Measurements from ENCODE around the gene THSD7B.
"Not testable (repeated sequence)": the region's sequence is repeated elsewhere in the genome, so short reads cannot be mapped to it uniquely, and the experiment has no call there.

Gene THSD7B

DNA sequence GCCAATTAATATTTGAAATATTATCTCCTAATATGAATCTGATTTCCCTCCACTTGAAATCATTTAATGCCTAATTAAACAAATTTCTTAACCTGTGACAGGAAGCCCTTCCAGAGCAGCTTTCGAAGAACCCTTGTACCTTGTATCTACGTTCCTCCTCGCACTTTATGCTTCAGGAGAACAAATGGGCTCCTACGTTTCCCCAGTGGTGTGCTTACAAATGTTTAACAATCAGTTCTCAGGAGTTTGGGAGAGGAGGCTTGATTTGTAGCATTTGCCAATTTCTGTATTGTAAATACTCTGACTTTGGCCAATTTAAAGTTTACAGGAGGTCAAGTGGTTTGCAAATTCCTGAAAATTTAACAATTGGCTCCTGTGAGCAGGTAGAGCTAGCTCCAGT, 327.8 kb downstream of the THSD7B start:
- Histone ChIP-seq H3K27me3 (ENCODE audit: control insufficient read depth, low read length) (no peaks in the 10 kb centered on the region), H3K27ac (ENCODE audit: low read depth, low read length) (no peak overlapping the region), H3K9me3 (ENCODE audit: control insufficient read depth, insufficient read depth, low read length) (no peaks in the 10 kb centered on the region), H3K4me2 (ENCODE audit: low read length) (no peak overlapping the region), H3F3A (ENCODE audit: control insufficient read depth, insufficient read depth) (no peaks in the 10 kb centered on the region), H3K9me2 (replicated peaks; ENCODE audit: control insufficient read depth, low read length) (no peaks in the 10 kb centered on the region), H3K79me2 (ENCODE audit: control insufficient read depth, low read length) (no peaks in the 10 kb centered on the region), H3K36me3 (ENCODE audit: control insufficient read depth, low read length) (no peaks in the 10 kb centered on the region), H3K4me1 (ENCODE audit: control insufficient read depth, low read length) (no peaks in the 10 kb centered on the region), H4K20me1 (ENCODE audit: control insufficient read depth, insufficient read depth, low read depth, low read length) (no peaks in the 10 kb centered on the region), H3K4me3 (ENCODE audit: low read length) (no peak overlapping the region)
- no peak for TF ChIP-seq EZH2phosphoT487 (IDR thresholded peaks at IDR 0.05; ENCODE audit: borderline replicate concordance, low read length)
- TF ChIP-seq, protein P1, sequence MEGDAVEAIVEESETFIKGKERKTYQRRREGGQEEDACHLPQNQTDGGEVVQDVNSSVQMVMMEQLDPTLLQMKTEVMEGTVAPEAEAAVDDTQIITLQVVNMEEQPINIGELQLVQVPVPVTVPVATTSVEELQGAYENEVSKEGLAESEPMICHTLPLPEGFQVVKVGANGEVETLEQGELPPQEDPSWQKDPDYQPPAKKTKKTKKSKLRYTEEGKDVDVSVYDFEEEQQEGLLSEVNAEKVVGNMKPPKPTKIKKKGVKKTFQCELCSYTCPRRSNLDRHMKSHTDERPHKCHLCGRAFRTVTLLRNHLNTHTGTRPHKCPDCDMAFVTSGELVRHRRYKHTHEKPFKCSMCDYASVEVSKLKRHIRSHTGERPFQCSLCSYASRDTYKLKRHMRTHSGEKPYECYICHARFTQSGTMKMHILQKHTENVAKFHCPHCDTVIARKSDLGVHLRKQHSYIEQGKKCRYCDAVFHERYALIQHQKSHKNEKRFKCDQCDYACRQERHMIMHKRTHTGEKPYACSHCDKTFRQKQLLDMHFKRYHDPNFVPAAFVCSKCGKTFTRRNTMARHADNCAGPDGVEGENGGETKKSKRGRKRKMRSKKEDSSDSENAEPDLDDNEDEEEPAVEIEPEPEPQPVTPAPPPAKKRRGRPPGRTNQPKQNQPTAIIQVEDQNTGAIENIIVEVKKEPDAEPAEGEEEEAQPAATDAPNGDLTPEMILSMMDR (IDR thresholded peaks at IDR 0.05; ENCODE audit: low read depth, low read length, poor library complexity, severe bottlenecking), result no peak

DNA sequence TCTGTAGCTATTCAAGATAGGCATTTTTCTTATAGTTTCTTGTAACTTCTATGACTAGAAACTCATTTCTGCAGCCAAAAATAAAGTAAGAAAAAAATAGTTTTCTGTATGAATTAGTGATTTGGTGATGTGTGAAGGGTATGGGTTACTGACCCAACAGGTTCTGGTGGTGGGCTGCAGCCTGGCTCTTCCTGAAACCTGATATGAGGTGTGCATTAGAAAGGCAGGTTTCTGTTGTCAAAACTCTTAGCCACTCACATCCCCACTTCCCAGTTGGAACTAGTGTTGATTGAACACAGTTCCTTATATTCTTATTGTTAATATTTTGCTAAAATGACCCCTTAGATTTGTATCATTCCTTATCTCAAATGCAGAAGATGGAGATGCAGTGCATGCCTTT, 330.8 kb downstream of the THSD7B start:
- Histone ChIP-seq H3K4me2 (ENCODE audit: low read length) (no peak overlapping the region), H3K36me3 (ENCODE audit: control insufficient read depth, low read length) (no peaks in the 10 kb centered on the region), H3K9me3 (ENCODE audit: control insufficient read depth, insufficient read depth, low read length) (no peaks in the 10 kb centered on the region), H3K27me3 (ENCODE audit: control insufficient read depth, low read length) (no peaks in the 10 kb centered on the region), H3K27ac (ENCODE audit: low read depth, low read length) (no peak overlapping the region), H3K4me3 (ENCODE audit: low read length) (no peak overlapping the region), H3K4me1 (ENCODE audit: control insufficient read depth, low read length) (no peaks in the 10 kb centered on the region), H4K20me1 (ENCODE audit: control insufficient read depth, insufficient read depth, low read depth, low read length) (no peaks in the 10 kb centered on the region), H3F3A (ENCODE audit: control insufficient read depth, insufficient read depth) (no peaks in the 10 kb centered on the region), H3K79me2 (ENCODE audit: control insufficient read depth, low read length) (no peaks in the 10 kb centered on the region), H3K9me2 (replicated peaks; ENCODE audit: control insufficient read depth, low read length) (no peaks in the 10 kb centered on the region)
- TF ChIP-seq EZH2phosphoT487 (IDR thresholded peaks at IDR 0.05; ENCODE audit: borderline replicate concordance, low read length), result no peak
- TF ChIP-seq, protein P1 (IDR thresholded peaks at IDR 0.05; ENCODE audit: low read depth, low read length, poor library complexity, severe bottlenecking), result no peak

DNA sequence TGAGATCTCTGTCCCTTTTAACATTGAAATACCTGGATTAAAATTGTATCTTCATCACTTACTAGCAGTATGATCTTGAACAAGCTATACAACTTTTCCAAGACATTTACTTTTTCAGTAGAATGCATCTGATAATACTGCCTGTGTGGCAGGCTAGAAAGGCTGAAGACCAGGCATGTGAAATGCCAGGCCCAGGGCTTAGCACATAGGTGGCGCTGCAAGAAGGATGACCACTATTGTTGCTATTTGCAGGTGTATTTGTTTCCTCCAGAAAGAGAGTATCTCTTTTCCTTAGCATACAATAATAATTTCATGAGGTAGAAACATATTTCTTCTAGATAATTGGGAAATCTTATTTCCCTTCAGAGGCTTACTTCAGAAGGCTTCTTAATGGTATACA, 331.3 kb downstream of the THSD7B start:
- H3F3A ChIP-seq (ENCODE audit: control insufficient read depth, insufficient read depth), result no peaks in the 10 kb centered on the region
- no peak overlapping the region for H3K4me2 ChIP-seq (ENCODE audit: low read length)
- no peaks in the 10 kb centered on the region for H3K9me2 ChIP-seq (replicated peaks; ENCODE audit: control insufficient read depth, low read length)
- no peaks in the 10 kb centered on the region for H3K36me3 ChIP-seq (ENCODE audit: control insufficient read depth, low read length)
- no peaks in the 10 kb centered on the region for H4K20me1 ChIP-seq (ENCODE audit: control insufficient read depth, insufficient read depth, low read depth, low read length)
- H3K79me2 ChIP-seq (ENCODE audit: control insufficient read depth, low read length), result no peaks in the 10 kb centered on the region
- no peak overlapping the region for H3K27ac ChIP-seq (ENCODE audit: low read depth, low read length)
- no peaks in the 10 kb centered on the region for H3K9me3 ChIP-seq (ENCODE audit: control insufficient read depth, insufficient read depth, low read length)
- no peaks in the 10 kb centered on the region for H3K4me1 ChIP-seq (ENCODE audit: control insufficient read depth, low read length)
- TF ChIP-seq, protein P1 (IDR thresholded peaks at IDR 0.05; ENCODE audit: low read depth, low read length, poor library complexity, severe bottlenecking), result peak; percentile 32
- TF ChIP-seq EZH2phosphoT487 (IDR thresholded peaks at IDR 0.05; ENCODE audit: borderline replicate concordance, low read length), result no peak
- no peak overlapping the region for H3K4me3 ChIP-seq (ENCODE audit: low read length)
- H3K27me3 ChIP-seq (ENCODE audit: control insufficient read depth, low read length), result no peaks in the 10 kb centered on the region

DNA sequence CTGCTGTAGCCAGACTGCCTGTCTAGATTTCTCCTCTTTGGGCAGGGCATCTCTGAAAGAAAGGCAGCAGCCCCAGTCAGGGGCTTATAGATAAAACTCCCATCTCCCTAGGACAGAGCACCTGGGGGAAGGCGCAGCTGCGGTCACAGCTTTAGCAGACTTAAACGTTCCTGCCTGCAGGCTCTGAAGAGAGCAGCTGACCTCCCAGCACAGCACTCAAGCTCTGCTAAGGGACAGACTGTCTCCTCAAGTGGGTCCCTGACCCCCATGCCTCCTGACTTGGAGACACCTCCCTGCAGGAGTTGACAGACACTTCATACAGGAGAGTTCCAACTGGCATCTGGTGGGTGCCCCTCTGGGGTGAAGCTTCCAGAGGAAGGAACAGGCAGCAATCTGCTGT, 336.5 kb downstream of the THSD7B start:
- H3F3A ChIP-seq (ENCODE audit: control insufficient read depth, insufficient read depth); H3K9me2 ChIP-seq (replicated peaks; ENCODE audit: control insufficient read depth, low read length); H3K4me3 ChIP-seq (ENCODE audit: low read length); H3K27ac ChIP-seq (ENCODE audit: low read depth, low read length); H3K4me2 ChIP-seq (ENCODE audit: low read length); H3K4me1 ChIP-seq (ENCODE audit: control insufficient read depth, low read length); H3K79me2 ChIP-seq (ENCODE audit: control insufficient read depth, low read length); H3K27me3 ChIP-seq (ENCODE audit: control insufficient read depth, low read length); H4K20me1 ChIP-seq (ENCODE audit: control insufficient read depth, insufficient read depth, low read depth, low read length); H3K36me3 ChIP-seq (ENCODE audit: control insufficient read depth, low read length); H3K9me3 ChIP-seq (ENCODE audit: control insufficient read depth, insufficient read depth, low read length): not testable (repeated sequence)

Data from DOHH2 (cell line).